H1 (cell line): Measurements from ENCODE around the gene NPTXR. TPM values are rescaled to one million over a fixed set of nuclear protein-coding genes. Genes with fewer than 3 reads are reported as not detected.

ENCODE experiments used
- CTCF ChIP-seq, 3 experiments: IDR thresholded peaks; 1 replicate in 2 of 3; 2 replicates in 1 of 3; pipeline versions ENCODE4 v1.5.1 to v1.6.1; 2011; ENCODE audit warnings: low read length in 3 of 3, mild to moderate bottlenecking in 3 of 3, inconsistent platforms in 2 of 3, low read depth in 1 of 3, moderate library complexity in 1 of 3; ENCODE audit not compliant: insufficient read depth in 1 of 3; ENCODE audit errors: control extremely low read depth in 1 of 3
- HDAC6 ChIP-seq: IDR thresholded peaks from one replicate; pipeline ENCODE4 v1.7.1; 2012; ENCODE audit warnings: low read depth, mild to moderate bottlenecking, inconsistent platforms, low read length, moderate library complexity
- polyA plus RNA-seq, 7 experiments: library from polyadenylated mRNA; depleted of rRNA in 3 of 7; stranded (reverse) in 5 of 7; unstranded in 2 of 7; fragments of >200 nt in 5 of 7; fragments of 200-250 nt in 2 of 7; gene quantifications; 1 replicate in 5 of 7; 2 replicates in 1 of 7; 4 replicates in 1 of 7; pipeline versions ENCODE4 v1.2.1 to v1.2.3, GENCODE V29; 2011 to 2013; ENCODE audit warnings: missing spikeins in 2 of 7, mixed read lengths in 2 of 7
- total RNA-seq: library from RNA; stranded (reverse); fragmentation: NEBNext Ultra II Directional; extraction: Animal tissue kit (Norgen Biotek cat#: 25700); gene quantifications from 2 replicates; pipeline ENCODE4 v1.2.1, GENCODE V29; 2021

NPTXR gene
- total and polyA plus RNA-seq, 2 of the 8 experiments (the other 6 are each of a cell fraction or from before 2014, with no cell fraction given): 3.7 to 6.4 TPM

GRCh38 chr22:38861170-38861876, 17.5 kb upstream of the NPTXR start (continued):
- TF ChIP-seq HDAC6 (no peak), CTCF (IDR thresholded peaks at IDR 0.05; ENCODE audit: control extremely low read depth in 1 of 3, insufficient read depth in 1 of 3, low read depth in 1 of 3, low read length in 3 of 3) (peak in 2 of 3 experiments; percentile 2 to 27; a peak in 1 of 4 replicates)
